Suprapubic skin (tissue), 4 donors: ENCODE measurements around the gene ASPM. TPM values are rescaled to one million over a fixed set of nuclear protein-coding genes. Genes with fewer than 3 reads are reported as not detected.
"Not testable (repeated sequence)": the region's sequence is repeated elsewhere in the genome, so short reads cannot be mapped to it uniquely, and the experiment has no call there.

ENCODE experiments used
- DNase-seq, 2 donors: peaks; one replicate each; pipeline ENCODE4 v3.0.0-alpha.2; 2019; ENCODE audit warnings: low spot score in 2 of 2
- H3K27ac ChIP-seq: fragments of 200-600 bp; sonication (generic); one replicate; pipeline ENCODE4 v1.5.1; 2019
- H3K27me3 ChIP-seq: fragments of 200-600 bp; sonication (generic); one replicate; pipeline ENCODE4 v1.5.1; 2019
- H3K36me3 ChIP-seq: fragments of 200-600 bp; sonication (generic); one replicate; pipeline ENCODE4 v1.5.1; 2019
- H3K4me1 ChIP-seq: fragments of 200-600 bp; sonication (generic); one replicate; pipeline ENCODE4 v1.5.1; 2019
- H3K4me3 ChIP-seq: fragments of 200-600 bp; sonication (generic); one replicate; pipeline ENCODE4 v1.5.1; 2019; ENCODE audit warnings: mild to moderate bottlenecking
- H3K9me3 ChIP-seq: fragments of 200-600 bp; sonication (generic); one replicate; pipeline ENCODE4 v1.5.1; 2019
- EP300 ChIP-seq: sonication (generic); formaldehyde crosslinking; IDR thresholded peaks from one replicate; pipeline ENCODE4 v1.6.1; 2017; ENCODE audit warnings: antibody characterized with exemption
- POLR2A ChIP-seq, 2 donors: fragments of 450-650 bp; IDR thresholded peaks; one replicate each; pipeline ENCODE4 v1.6.1; 2017; ENCODE audit warnings: antibody characterized with exemption in 2 of 2, mild to moderate bottlenecking in 2 of 2, moderate library complexity in 2 of 2
- POLR2AphosphoS5 ChIP-seq, 3 donors: sonication (generic); formaldehyde crosslinking; IDR thresholded peaks; one replicate each; pipeline ENCODE4 v1.6.1; 2017; ENCODE audit warnings: antibody characterized with exemption in 3 of 3
- WGBS: methylation state at CpG from one replicate; pipeline ENCODE4 v1.1.5; 2018; 5-methylcytosine and 5-hydroxymethylcytosine counted together
- total RNA-seq, 4 donors: library from RNA; depleted of rRNA; stranded (reverse); fragments of >200 nt; gene quantifications; one replicate each; pipeline ENCODE4 v1.1.0, GENCODE V29; 2016
- TF ChIP-seq, protein P1 (sequence below), 2 donors: fragments of 200-600 bp in 1 of 2; fragments of 450-650 bp in 1 of 2; sonication (generic) in 1 of 2; IDR thresholded peaks; one replicate each; pipeline ENCODE4 v1.5.1; 2016 to 2019; ENCODE audit warnings: antibody characterized with exemption in 2 of 2, mild to moderate bottlenecking in 1 of 2, moderate library complexity in 1 of 2

The ASPM gene
- total RNA-seq, 4 donors from 2014 or later, result 3.6 to 13.0 (median 5.6) TPM

DNA sequence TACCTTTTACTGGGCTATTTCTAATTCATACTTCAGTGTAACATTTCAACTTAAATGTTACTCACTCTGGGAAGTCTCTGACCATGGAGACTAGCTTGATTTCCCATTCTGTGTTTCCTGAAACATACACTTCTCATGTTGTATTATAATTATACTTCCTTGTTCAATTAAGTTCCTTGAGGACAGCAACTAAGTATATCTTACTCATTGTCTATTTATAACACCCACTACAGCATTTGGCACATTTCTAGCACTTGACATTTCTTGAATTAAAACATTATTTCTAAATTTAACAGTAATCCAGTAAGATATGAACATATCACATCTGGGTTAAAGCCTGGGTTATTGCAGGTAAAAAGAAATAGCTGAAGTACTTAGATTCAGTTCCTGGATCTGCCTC, 47.0 kb downstream of the ASPM start:
- Histone ChIP-seq H3K4me1 (no peaks in the 10 kb centered on the region), H3K4me3 (no peak overlapping the region), H3K27me3 (no peaks in the 10 kb centered on the region), H3K27ac (no peak overlapping the region), H3K9me3 (no peaks in the 10 kb centered on the region), H3K36me3 (no peaks in the 10 kb centered on the region)
- TF ChIP-seq, protein P1, sequence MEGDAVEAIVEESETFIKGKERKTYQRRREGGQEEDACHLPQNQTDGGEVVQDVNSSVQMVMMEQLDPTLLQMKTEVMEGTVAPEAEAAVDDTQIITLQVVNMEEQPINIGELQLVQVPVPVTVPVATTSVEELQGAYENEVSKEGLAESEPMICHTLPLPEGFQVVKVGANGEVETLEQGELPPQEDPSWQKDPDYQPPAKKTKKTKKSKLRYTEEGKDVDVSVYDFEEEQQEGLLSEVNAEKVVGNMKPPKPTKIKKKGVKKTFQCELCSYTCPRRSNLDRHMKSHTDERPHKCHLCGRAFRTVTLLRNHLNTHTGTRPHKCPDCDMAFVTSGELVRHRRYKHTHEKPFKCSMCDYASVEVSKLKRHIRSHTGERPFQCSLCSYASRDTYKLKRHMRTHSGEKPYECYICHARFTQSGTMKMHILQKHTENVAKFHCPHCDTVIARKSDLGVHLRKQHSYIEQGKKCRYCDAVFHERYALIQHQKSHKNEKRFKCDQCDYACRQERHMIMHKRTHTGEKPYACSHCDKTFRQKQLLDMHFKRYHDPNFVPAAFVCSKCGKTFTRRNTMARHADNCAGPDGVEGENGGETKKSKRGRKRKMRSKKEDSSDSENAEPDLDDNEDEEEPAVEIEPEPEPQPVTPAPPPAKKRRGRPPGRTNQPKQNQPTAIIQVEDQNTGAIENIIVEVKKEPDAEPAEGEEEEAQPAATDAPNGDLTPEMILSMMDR (IDR thresholded peaks at IDR 0.05), result no peak
- TF ChIP-seq POLR2A (IDR thresholded peaks at IDR 0.05) (no peak), POLR2AphosphoS5 (IDR thresholded peaks at IDR 0.05) (no peak), EP300 (no peak)
- DNase-seq, result no peak

- not testable (repeated sequence) for H3K27ac ChIP-seq, H3K4me1 ChIP-seq, H3K9me3 ChIP-seq, H3K27me3 ChIP-seq, H3K36me3 ChIP-seq, H3K4me3 ChIP-seq, DNase-seq
- 100% methylated on average over 2 of the region's 2 CpGs for WGBS
Observed at GRCh38 chr1:197096971-197097370, 49.5 kb downstream of the ASPM start.

- Histone ChIP-seq H3K9me3 (no peaks in the 10 kb centered on the region), H3K27ac (no peak overlapping the region), H3K27me3 (no peaks in the 10 kb centered on the region), H3K4me1 (no peaks in the 10 kb centered on the region), H3K36me3 (no peaks in the 10 kb centered on the region), H3K4me3 (no peak overlapping the region)
- 83% methylated on average over 1 of the region's 1 CpG for WGBS
- TF ChIP-seq POLR2AphosphoS5 (IDR thresholded peaks at IDR 0.05), result no peak
- TF ChIP-seq, protein P1 (IDR thresholded peaks at IDR 0.05), result no peak
- DNase-seq, result no peak
Observed at GRCh38 chr1:197096137-197096536, 50.3 kb downstream of the ASPM start.

GRCh38 chr1:197093226-197093885, 53.1 kb downstream of the ASPM start:
- Histone ChIP-seq H3K4me1 (no peaks in the 10 kb centered on the region), H3K27ac (no peak overlapping the region), H3K4me3 (no peak overlapping the region), H3K27me3 (no peaks in the 10 kb centered on the region), H3K9me3 (no peaks in the 10 kb centered on the region), H3K36me3 (no peaks in the 10 kb centered on the region)
- no peak for DNase-seq
- TF ChIP-seq EP300 (no peak), POLR2AphosphoS5 (IDR thresholded peaks at IDR 0.05) (no peak), POLR2A (IDR thresholded peaks at IDR 0.05) (no peak)
- TF ChIP-seq, protein P1 (IDR thresholded peaks at IDR 0.05), result no peak
- 93% methylated on average over 4 of the region's 4 CpGs for WGBS

- Histone ChIP-seq H3K4me1 (no peaks in the 10 kb centered on the region), H3K27ac (no peak overlapping the region), H3K27me3 (no peaks in the 10 kb centered on the region), H3K4me3 (no peak overlapping the region), H3K9me3 (no peaks in the 10 kb centered on the region), H3K36me3 (no peaks in the 10 kb centered on the region)
- TF ChIP-seq POLR2A (IDR thresholded peaks at IDR 0.05), result no peak
- TF ChIP-seq, protein P1 (IDR thresholded peaks at IDR 0.05), result no peak
- TF ChIP-seq POLR2AphosphoS5 (IDR thresholded peaks at IDR 0.05), result no peak
- WGBS, result 100% methylated on average over 1 of the region's 1 CpG
- no peak for DNase-seq
Observed at GRCh38 chr1:197092491-197093023, 53.9 kb downstream of the ASPM start.

DNA sequence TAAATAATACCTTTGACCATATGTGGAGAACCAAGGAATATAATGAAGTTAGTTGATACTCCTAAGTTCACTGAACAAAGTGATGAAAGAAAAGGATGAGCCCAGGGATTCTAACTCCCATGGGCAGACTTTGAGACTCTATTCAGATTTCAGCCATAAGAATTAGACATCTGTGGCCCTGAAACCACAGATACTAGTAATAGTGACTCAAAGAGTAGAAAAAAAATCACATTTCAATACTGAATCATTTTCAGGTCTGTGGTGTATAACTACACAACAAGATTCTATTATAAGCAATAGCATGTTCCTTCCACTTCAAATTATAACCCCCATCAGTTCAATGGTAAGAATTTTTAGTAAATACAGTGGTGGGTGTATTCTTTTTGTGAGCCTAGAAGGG, 63.0 kb downstream of the ASPM start:
- Histone ChIP-seq H3K4me1 (no peaks in the 10 kb centered on the region), H3K27ac (no peak overlapping the region), H3K4me3 (no peak overlapping the region), H3K9me3 (peaks cover 6% of the 10 kb centered on the region), H3K27me3 (no peaks in the 10 kb centered on the region), H3K36me3 (peaks cover 3% of the 10 kb centered on the region)
- no peak for DNase-seq
- TF ChIP-seq, protein P1 (IDR thresholded peaks at IDR 0.05), result no peak
- TF ChIP-seq POLR2A (IDR thresholded peaks at IDR 0.05) (no peak), EP300 (no peak)
